ENCODE results near the gene KIAA1549.

GRCh38 chr7:138961159-138961558 is 20.0 kb downstream of the KIAA1549 start:
- TF ChIP-seq POLR2A (IDR thresholded peaks at IDR 0.05) (no peak), CTCF (IDR thresholded peaks at IDR 0.05) (no peak)
